GM21515 (cell line): ENCODE results near the gene ZBTB2.
"Not testable (repeated sequence)": the region's sequence is repeated elsewhere in the genome, so short reads cannot be mapped to it uniquely, and the experiment has no call there.

ENCODE experiments used
- ATAC-seq: cut with Tn5 transposase; IDR thresholded peaks from one replicate; pipeline ENCODE4 v1.9.1; 2021; ENCODE audit not compliant: unreplicated experiment

Gene ZBTB2

DNA sequence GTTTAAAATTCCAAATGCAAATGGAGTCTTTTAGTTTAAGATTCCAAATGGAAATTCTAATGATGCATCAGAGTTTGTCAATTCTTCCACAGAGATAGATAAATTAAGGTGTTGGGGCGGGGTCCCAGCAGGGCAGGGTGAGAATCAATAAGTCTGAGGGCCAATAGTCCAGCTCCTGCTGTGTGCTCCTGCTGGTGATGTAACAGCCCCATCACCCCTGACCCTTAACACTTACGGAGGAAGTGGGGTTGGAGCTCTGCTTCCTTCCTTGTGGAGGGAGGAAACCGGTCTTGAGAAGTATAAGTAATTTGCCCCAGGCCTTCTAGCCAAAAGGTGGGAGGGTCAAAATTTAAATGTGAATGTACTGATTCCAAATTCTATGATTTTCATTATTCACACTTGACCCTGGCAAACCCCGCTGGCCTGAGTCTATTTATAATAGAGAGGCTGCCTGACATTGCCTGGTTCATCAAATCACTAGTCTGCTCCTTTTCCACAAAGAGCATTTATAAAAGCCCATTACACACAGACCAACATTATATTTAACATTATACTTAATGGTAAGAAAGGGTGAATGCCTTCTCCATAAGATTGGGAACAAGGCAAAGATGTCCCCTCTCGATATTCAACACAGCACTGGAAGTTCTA lies 17.2 kb downstream of the ZBTB2 start:
- no peak for ATAC-seq

DNA sequence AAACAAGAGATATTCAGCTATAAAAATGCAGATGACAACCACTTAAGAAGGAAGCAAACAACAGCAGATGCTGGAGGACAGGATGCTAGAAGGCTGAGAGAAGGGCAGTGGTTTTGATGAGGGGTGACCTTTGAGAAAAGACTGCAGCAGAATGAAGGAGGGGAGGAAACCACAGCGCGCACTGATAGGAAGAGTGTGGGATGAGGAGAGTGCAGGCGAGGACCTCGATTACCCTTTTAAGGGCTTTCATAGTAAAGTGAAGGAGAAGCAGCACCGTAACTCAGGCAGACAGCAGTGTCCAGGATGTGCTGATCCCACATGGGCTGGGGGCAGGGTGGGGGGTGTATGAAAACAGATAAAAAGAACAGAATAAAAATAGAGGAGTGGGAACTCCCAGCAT lies 19.2 kb downstream of the ZBTB2 start:
- ATAC-seq: no peak

DNA sequence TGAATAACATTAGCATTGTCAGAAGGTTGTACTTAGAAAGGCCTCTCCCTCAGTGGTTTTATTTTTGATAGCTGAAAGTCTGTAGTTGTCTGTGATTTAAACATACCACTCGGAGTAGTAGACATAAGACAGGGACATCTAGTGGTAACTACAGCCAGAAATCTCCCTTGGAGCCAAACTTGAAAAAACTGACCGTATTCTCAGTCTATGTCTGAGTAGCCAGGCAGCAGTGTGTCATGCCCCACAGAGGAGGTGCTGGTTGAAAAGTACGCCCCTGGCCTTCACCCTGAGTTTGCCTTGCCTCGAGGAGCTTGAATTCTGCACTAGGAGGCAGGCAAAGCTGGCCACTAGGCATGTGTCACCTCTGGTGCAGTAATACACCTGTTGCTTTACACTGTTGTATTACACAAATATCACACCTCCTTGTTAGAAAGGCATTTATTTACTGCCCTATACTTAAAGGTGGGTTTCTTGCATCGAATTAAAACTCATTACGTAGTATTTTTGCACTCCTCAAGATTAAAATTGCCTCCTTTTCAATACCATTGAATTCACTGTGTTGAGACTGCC lies 20.8 kb downstream of the ZBTB2 start:
- ATAC-seq: no peak

DNA sequence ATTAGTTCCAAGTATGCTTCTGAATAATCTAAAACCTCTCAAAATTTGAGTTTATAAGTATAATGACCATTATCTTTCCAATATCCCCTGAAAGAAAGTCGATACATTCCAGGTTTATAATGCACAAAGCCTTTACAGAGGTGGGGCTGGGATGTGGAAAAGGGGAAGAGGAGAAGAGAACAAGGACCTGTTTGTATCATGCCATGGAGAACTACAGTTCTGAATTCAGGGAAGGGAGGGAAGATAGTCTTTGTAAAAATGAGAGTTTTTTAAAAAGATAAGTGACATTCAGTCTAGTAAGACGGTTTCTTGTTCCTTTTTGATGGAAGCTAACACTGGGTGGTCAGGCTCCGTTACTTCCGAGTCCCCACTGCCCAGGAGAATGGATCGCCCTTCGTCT lies 26.1 kb downstream of the ZBTB2 start:
- ATAC-seq: no peak

DNA sequence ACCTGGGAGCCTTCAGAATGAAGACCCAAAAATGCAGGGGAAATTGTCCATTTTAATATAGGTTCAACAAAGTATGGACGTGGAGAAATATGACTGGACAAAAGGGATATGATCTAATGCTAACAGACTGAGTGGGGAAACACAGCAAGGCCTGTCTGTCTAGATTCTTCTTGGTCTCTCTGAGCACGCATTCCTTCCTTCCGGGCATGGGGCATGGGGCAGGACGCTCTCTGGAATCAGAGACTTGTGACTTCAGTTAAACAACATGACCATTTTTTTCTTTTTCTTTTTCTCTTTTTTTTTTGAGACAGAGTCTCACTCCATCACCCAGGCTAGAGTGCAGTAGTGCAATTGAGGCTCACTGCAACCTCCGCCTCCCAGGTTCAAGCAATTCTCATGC lies 31.9 kb downstream of the ZBTB2 start:
- no peak for ATAC-seq

DNA sequence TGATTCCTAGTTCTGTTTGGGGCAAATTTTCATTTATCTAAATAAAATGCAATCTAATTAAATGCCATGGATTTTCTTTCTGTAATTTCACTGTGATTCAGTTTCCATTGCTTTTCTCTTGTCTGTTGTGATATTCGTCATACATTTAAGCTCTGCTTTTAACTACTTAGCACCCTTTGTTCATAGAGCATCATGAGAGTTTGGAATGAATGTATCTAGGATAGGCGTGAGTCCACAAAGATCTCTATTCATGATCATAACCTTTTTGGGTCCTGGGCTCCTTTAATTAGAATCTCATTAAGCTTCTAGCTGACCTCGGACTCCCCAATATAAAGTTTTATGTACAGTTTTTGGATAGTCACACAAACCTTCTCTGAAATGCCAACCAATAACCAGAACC lies 32.9 kb downstream of the ZBTB2 start:
- no peak for ATAC-seq

DNA sequence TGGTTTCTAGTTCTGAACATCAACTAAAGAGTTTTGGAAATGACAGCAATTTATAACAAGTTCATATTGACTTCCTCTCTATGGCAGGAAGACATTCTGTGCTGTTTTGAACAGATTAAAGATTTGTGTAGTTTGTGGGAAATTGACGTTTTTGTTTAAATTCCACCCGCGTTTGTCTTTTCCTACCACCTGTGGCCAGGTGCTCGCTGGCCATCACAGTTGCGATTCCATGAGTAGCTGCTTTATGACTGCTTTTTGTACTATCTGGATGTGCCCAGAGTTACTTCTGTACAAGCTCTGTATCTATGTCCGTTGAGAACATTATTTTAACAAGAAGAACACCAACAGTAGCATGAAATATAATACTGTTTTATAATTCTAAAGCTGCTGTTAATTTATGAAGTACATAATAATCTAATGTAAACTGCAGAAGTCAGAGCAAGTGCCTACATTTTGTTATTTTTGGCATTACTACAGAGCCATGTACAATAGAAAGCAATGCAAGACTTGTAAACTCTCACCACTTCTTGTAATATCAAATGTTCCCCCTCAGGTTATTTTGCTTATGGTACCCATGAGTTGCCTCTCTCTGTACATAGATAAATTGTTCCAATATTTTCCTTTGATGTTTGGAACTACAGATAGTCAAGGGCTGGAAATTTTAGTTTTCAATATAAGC lies 33.5 kb downstream of the ZBTB2 start:
- no peak for ATAC-seq

DNA sequence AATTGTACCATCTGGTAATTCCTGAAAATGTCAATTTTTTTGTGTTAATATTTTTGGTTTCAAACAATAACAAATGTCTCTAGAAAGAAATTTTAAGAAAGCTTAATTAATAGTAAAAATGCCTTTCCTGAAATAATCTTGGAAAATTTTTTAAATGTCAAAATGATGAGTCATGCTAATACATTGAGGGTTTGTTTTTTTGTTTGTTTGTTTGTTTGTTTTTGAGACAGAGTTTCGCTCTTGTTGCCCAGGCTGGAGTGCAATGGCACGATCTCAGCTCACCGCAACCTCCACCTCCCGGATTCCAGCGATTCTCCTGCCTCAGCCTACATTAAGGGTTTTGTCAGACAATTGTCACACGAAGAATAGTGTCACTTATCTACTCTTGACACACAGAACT lies 34.4 kb downstream of the ZBTB2 start:
- ATAC-seq: not testable (repeated sequence)

DNA sequence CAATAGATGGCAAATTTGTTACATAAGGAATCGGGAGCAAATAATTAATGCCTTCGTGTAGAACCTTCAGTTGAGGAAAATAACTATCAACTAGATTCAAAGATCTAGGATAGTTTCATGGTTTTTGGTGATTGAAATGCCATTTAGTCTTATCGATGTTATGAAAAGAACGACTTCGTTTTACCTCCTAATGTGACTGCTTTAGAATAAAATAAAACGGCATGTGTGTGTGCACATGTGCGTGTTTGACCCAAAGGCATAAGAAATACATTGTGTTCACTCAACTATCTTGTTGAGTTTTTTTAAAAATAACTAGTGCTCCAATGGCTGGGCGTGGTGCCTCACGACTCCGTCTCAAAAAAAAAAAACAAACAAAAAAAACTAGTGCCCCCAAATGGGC lies 37.6 kb downstream of the ZBTB2 start:
- no peak for ATAC-seq

DNA sequence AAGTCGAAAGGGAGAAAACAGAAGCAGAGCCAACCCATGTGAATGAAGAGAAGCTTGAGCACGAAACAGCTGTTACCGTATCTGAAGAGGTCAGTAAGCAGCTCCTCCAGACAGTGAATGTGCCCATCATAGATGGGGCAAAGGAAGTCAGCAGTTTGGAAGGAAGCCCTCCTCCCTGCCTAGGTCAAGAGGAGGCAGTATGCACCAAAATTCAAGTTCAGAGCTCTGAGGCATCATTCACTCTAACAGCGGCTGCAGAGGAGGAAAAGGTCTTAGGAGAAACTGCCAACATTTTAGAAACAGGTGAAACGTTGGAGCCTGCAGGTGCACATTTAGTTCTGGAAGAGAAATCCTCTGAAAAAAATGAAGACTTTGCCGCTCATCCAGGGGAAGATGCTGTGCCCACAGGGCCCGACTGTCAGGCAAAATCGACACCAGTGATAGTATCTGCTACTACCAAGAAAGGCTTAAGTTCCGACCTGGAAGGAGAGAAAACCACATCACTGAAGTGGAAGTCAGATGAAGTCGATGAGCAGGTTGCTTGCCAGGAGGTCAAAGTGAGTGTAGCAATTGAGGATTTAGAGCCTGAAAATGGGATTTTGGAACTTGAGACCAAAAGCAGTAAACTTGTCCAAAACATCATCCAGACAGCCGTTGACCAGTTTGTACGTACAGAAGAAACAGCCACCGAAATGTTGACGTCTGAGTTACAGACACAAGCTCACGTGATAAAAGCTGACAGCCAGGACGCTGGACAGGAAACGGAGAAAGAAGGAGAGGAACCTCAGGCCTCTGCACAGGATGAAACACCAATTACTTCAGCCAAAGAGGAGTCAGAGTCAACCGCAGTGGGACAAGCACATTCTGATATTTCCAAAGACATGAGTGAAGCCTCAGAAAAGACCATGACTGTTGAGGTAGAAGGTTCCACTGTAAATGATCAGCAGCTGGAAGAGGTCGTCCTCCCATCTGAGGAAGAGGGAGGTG lies 38.7 kb downstream of the ZBTB2 start:
- no peak for ATAC-seq

DNA sequence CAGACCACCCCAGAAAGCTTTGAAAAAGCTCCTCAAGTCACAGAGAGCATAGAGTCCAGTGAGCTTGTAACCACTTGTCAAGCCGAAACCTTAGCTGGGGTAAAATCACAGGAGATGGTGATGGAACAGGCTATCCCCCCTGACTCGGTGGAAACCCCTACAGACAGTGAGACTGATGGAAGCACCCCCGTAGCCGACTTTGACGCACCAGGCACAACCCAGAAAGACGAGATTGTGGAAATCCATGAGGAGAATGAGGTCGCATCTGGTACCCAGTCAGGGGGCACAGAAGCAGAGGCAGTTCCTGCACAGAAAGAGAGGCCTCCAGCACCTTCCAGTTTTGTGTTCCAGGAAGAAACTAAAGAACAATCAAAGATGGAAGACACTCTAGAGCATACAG lies 39.6 kb downstream of the ZBTB2 start:
- ATAC-seq: no peak

DNA sequence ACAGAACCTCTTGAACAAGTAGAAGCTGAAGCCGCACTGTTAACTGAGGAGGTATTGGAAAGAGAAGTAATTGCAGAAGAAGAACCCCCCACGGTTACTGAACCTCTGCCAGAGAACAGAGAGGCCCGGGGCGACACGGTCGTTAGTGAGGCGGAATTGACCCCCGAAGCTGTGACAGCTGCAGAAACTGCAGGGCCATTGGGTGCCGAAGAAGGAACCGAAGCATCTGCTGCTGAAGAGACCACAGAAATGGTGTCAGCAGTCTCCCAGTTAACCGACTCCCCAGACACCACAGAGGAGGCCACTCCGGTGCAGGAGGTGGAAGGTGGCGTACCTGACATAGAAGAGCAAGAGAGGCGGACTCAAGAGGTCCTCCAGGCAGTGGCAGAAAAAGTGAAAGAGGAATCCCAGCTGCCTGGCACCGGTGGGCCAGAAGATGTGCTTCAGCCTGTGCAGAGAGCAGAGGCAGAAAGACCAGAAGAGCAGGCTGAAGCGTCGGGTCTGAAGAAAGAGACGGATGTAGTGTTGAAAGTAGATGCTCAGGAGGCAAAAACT lies 40.1 kb downstream of the ZBTB2 start:
- no peak for ATAC-seq

DNA sequence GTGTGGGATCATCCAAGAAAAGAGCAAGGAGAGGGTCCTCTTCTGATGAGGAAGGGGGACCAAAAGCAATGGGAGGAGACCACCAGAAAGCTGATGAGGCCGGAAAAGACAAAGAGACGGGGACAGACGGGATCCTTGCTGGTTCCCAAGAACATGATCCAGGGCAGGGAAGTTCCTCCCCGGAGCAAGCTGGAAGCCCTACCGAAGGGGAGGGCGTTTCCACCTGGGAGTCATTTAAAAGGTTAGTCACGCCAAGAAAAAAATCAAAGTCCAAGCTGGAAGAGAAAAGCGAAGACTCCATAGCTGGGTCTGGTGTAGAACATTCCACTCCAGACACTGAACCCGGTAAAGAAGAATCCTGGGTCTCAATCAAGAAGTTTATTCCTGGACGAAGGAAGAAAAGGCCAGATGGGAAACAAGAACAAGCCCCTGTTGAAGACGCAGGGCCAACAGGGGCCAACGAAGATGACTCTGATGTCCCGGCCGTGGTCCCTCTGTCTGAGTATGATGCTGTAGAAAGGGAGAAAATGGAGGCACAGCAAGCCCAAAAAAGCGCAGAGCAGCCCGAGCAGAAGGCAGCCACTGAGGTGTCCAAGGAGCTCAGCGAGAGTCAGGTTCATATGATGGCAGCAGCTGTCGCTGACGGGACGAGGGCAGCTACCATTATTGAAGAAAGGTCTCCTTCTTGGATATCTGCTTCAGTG lies 40.8 kb downstream of the ZBTB2 start:
- ATAC-seq: no peak

DNA sequence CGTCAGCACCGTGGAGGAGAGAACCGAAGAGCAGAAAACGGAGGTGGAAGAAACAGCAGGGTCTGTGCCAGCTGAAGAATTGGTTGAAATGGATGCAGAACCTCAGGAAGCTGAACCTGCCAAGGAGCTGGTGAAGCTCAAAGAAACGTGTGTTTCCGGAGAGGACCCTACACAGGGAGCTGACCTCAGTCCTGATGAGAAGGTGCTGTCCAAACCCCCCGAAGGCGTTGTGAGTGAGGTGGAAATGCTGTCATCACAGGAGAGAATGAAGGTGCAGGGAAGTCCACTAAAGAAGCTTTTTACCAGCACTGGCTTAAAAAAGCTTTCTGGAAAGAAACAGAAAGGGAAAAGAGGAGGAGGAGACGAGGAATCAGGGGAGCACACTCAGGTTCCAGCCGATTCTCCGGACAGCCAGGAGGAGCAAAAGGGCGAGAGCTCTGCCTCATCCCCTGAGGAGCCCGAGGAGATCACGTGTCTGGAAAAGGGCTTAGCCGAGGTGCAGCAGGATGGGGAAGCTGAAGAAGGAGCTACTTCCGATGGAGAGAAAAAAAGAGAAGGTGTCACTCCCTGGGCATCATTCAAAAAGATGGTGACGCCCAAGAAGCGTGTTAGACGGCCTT lies 41.6 kb downstream of the ZBTB2 start:
- no peak for ATAC-seq

DNA sequence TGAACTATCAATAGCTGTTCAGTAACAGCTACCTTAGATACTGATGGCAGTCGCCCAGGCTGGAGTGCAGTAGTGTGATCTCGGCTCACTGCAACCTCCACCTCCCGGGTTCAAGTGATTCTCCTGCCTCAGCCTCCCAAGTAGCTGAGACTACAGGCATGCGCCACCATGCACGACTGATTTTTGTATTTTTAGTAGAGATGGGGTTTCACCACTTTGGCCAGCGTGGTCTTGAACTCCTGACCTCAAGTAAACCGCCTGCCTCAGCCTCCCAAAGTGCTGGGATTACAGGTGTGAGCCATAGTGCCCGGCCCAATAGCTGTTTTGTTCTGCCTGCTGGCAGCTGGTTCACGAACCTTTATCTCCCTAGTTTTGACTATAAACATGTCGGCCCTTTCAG lies 48.6 kb downstream of the ZBTB2 start:
- not testable (repeated sequence) for ATAC-seq

DNA sequence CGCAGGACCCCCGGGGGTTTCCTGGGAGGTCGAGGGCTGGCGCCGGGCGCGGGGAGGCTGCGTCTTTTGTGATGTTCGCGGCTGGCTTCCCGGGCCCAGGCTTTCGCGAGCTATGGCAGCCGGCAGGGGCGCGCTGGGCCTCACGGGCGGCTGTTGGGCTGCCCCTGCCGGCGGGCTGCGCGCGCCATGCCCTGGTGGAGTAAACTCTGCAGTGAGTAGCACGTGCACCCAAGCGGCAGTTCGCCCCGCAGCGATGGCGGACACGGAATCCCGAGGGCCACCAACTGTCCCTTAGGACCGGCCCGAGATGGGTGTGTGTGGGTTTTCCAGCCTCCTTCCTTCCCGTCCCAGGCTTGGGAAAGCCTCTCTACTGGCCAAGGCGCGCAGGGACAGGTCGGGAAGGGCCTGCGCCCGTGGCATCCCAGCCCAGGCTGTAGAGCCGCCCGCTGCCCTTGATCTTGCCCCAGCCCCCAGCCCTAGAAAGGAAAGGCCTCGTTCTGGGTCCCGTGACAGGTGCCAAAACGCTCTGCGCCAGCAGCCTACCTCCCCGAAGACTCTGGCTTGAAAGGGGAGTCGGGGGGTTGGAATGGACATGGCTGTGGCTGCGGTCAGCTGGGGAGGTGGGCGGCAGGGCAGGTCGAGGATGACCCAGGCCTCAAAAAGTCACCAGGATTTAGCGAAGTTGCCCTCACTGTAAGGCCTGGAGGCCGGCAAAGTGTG lies 49.7 kb downstream of the ZBTB2 start:
- no peak for ATAC-seq

DNA sequence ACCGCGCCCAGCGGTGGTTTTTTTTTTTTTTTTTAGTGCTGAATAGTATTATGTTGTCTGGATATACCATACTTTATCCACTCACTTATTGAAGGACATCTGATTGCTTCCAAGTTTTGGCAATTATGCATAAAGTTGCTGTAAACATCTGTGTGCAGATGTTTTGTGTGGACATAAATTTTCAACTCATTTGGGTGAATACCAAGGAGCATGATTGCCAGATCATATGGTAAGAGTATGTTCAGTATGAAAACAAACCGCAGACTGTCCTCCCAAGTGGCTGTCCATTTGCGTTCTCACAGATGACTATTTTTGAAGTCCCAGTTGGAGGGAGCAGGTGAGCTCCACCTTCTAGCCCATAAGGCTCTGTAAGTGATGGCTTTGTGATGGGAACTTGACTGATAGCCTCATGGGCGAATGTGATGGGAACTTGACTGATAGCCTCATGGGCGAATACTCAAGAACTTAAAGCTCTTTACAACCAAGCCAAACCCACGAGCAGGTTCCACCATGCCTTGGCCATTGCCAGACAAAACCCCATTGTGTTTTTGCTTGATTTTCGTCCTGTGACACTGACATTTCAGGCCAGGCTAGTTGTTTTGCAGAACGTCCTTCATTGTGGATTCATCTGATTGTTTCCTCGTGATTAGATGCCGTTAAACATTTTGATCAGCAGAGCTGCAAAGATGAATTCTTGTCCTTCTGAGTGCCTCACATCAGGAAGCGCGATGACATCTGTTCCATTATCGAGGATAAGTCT lies 51.0 kb downstream of the ZBTB2 start:
- no peak for ATAC-seq

DNA sequence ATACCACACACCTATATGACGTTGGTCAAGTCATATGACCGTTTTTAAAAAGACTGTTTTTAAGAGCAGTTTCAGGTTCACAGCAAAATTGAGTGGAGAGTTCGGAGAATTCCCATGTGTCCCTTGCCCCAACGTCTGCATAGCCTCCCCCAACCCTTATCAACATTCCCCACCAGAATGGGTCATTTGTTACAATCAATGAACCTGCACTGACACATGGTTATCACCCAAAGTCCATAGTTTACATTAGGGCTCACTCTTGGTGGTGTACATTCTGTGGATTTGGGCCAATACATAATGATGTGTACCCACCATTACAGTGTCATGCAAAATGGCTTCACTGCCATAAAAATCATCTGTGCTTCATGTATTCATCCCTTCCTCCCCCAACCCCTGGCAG lies 52.0 kb downstream of the ZBTB2 start:
- ATAC-seq: no peak
